ENCODE results near the gene POLDIP3.

- TF ChIP-seq CTCF (IDR thresholded peaks at IDR 0.05) (no peak), POLR2A (IDR thresholded peaks at IDR 0.05) (no peak)
Observed at GRCh38 chr22:42619261-42620063, 4.8 kb upstream of the POLDIP3 start.
